B cell (primary cell): Measurements from ENCODE around the gene GPR137. TPM values are rescaled to one million over a fixed set of nuclear protein-coding genes. Genes with fewer than 3 reads are reported as not detected.

ENCODE experiments used
- ATAC-seq: fragments of 200-7000 bp; cut with Tn5 transposase; one replicate; pipeline ENCODE4 v1.10.0; 2021; ENCODE audit warnings: low read depth, mild to moderate bottlenecking, moderate number of reproducible peaks, moderate library complexity
- CTCF ChIA-PET: fragments of 350-600 bp; sonication (Branson Sonifier 250); formaldehyde crosslinking; loops from one replicate; lab custom pipeline; 2021; ENCODE audit warnings: antibody characterized with exemption, inconsistent platforms; lab: Charles Lee
- POLR2A ChIA-PET: fragments of 350-600 bp; sonication (Branson Sonifier 250); formaldehyde crosslinking; loops from one replicate; lab custom pipeline; 2021; ENCODE audit warnings: antibody characterized with exemption; lab: Charles Lee
- DNase-seq: peaks from one replicate; pipeline ENCODE4 v3.0.0; 2013
- H2AFZ ChIP-seq: 2 replicates; pipeline ENCODE4 v1.6.1; 2012; ENCODE audit warnings: mild to moderate bottlenecking, low read depth, low read length; ENCODE audit not compliant: insufficient read depth, poor library complexity, severe bottlenecking
- H3K27ac ChIP-seq, 2 donors: 1 replicate in 1 of 2; 2 replicates in 1 of 2; pipeline ENCODE4 v1.5.1; 2012 to 2013; ENCODE audit warnings: low read length in 2 of 2, mild to moderate bottlenecking in 2 of 2, moderate library complexity in 1 of 2
- H3K27me3 ChIP-seq, 4 experiments: fragments of 200-600 bp in 1 of 4; sonication (generic) in 1 of 4; replicated peaks in 1 of 4; 1 replicate in 2 of 4; 2 replicates in 2 of 4; pipeline versions ENCODE4 v1.6.1 to v1.7.0; 2013 to 2016; ENCODE audit warnings: low read length in 3 of 4, mild to moderate bottlenecking in 2 of 4, mixed read lengths in 1 of 4, moderate library complexity in 1 of 4; ENCODE audit not compliant: insufficient read depth in 4 of 4, control insufficient read depth in 3 of 4; ENCODE audit errors: control extremely low read depth in 1 of 4
- H3K36me3 ChIP-seq, 2 experiments: replicated peaks in 1 of 2; 1 replicate in 1 of 2; 2 replicates in 1 of 2; pipeline versions ENCODE4 v1.6.1 to v1.7.1; 2013; ENCODE audit warnings: low read length in 1 of 2; ENCODE audit not compliant: insufficient read depth in 2 of 2, control insufficient read depth in 1 of 2; ENCODE audit errors: control extremely low read depth in 1 of 2, extremely low read depth in 1 of 2
- H3K4me1 ChIP-seq, 2 donors: fragments of 200-600 bp in 1 of 2; sonication (generic) in 1 of 2; 1 replicate in 1 of 2; 2 replicates in 1 of 2; pipeline versions ENCODE4 v1.5.1 to v1.6.1; 2013 to 2017; ENCODE audit warnings: low read length in 2 of 2; ENCODE audit not compliant: control insufficient read depth in 2 of 2, insufficient read depth in 2 of 2
- H3K4me2 ChIP-seq: replicated peaks from 2 replicates; pipeline ENCODE3; 2012; ENCODE audit warnings: mild to moderate bottlenecking, low read depth, low read length; ENCODE audit not compliant: poor library complexity, severe bottlenecking
- H3K4me3 ChIP-seq, 5 experiments: fragments of 200-600 bp in 1 of 5; sonication (generic) in 1 of 5; 1 replicate in 3 of 5; 2 replicates in 2 of 5; pipeline versions ENCODE4 v1.5.1 to v1.7.0; 2011 to 2016; ENCODE audit warnings: low read length in 4 of 5, mild to moderate bottlenecking in 4 of 5, low read depth in 2 of 5, control low read depth in 1 of 5, moderate library complexity in 1 of 5; ENCODE audit not compliant: insufficient read depth in 1 of 5; ENCODE audit errors: control extremely low read depth in 1 of 5, extremely low read depth in 1 of 5
- H3K79me2 ChIP-seq: fragments of 200-600 bp; sonication (generic); one replicate; pipeline ENCODE4 v1.6.0; 2016; ENCODE audit warnings: low read length; ENCODE audit not compliant: control insufficient read depth, insufficient read depth
- H3K9ac ChIP-seq: fragments of 200-600 bp; sonication (generic); 2 replicates; pipeline ENCODE4 v1.6.1; 2017; ENCODE audit warnings: mild to moderate bottlenecking, low read length, moderate library complexity
- H3K9me3 ChIP-seq, 3 donors: one replicate each; pipeline versions ENCODE4 v1.6.1 to v1.7.1; 2013; ENCODE audit warnings: low read length in 2 of 3; ENCODE audit not compliant: control insufficient read depth in 2 of 3, insufficient read depth in 1 of 3; ENCODE audit errors: control extremely low read depth in 1 of 3
- H4K20me1 ChIP-seq: 2 replicates; pipeline ENCODE4 v1.6.0; 2012; ENCODE audit warnings: mild to moderate bottlenecking, low read length; ENCODE audit not compliant: insufficient read depth, control insufficient read depth, poor library complexity, severe bottlenecking
- H3K27ac Mint-ChIP-seq: one replicate; pipeline ENCODE4 v1.8.0; 2021; ENCODE audit warnings: mixed read lengths
- H3K27me3 Mint-ChIP-seq: one replicate; pipeline ENCODE4 v1.8.0; 2021; ENCODE audit warnings: mixed read lengths
- H3K4me1 Mint-ChIP-seq: one replicate; pipeline ENCODE4 v1.8.0; 2021; ENCODE audit warnings: mixed read lengths
- H3K4me3 Mint-ChIP-seq: one replicate; pipeline ENCODE4 v1.8.0; 2021; ENCODE audit warnings: mixed read lengths
- H3K9me3 Mint-ChIP-seq: one replicate; pipeline ENCODE4 v1.8.0; 2022; ENCODE audit warnings: mixed read lengths; ENCODE audit not compliant: insufficient read depth
- CTCF ChIP-seq: fragments of 200-600 bp; IDR thresholded peaks from one replicate; pipeline ENCODE4 v1.8.0; 2022; ENCODE audit warnings: antibody characterized with exemption, mild to moderate bottlenecking
- EZH2 ChIP-seq: IDR thresholded peaks from 2 replicates; pipeline ENCODE4 v1.6.1; 2012; ENCODE audit warnings: borderline replicate concordance, low read depth, mild to moderate bottlenecking, moderate library complexity, low read length; ENCODE audit not compliant: insufficient read depth, poor library complexity, severe bottlenecking
- WGBS: methylation state at CpG from one replicate; pipeline ENCODE4 v1.1.5; 2013; ENCODE audit warnings: missing lambda C conversion rate; ENCODE audit not compliant: insufficient coverage; 5-methylcytosine and 5-hydroxymethylcytosine counted together
- intact Hi-C: fragments of 100-400 bp; cut with micrococcal nuclease; formaldehyde crosslinking; loops from one replicate; pipeline ENCODE4 v1.10.0; 2022
- polyA plus RNA-seq: library from polyadenylated mRNA; depleted of rRNA; stranded (reverse); fragments of >200 nt; gene quantifications from 2 replicates; pipeline ENCODE4 v1.2.3, GENCODE V29; 2012
- total RNA-seq, 2 donors: library from RNA; stranded (reverse); fragments of 120-200 nt in 1 of 2; gene quantifications; 1 replicate in 1 of 2; 2 replicates in 1 of 2; pipeline versions ENCODE4 v1.2.3 to v1.2.4, GENCODE V29; 2013 to 2022

GPR137 gene
- total and polyA plus RNA-seq, 2 donors (not counting 1 experiment from before 2014, with no cell fraction given) = 49.9 to 66.1 TPM

DNA sequence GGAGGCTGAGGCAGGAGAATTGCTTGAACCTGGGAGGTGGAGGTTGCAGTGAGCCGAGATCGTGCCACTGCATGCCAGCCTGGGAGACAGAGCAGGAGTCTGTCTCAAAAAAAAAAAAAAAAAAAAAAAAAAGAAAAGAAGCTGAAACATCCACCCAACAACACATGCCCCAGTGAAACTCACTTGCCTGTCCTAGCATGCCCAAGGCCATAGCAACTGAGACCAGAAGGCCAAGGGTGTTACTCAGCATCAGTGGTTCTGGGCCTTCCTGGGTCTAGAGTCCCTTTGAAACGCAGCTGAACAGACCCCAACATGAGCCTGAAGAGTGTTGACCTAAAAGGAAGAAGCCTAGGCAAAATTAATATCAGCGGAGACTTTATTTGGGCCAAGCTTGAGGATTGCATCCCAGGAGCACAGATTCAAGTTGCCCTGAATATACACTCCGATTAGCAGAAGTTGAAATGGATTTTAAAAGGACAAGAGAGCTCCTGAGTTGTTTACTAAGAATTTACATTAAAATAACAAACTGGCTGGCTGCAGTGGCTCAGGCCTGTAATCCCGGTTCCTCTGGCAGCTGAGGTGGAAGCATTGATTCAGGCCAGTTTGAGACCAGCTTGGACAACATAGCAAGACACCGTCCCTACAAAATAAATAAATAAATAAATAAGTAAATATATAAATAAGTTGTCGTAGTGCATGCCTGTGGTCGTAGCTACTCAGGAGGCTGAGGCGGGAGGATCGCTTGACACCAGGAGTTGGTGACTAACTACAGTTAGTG lies 39.2 kb downstream of the GPR137 start:
- no peak overlapping the region for H3K27ac Mint-ChIP-seq
- no peaks in the 10 kb centered on the region for H4K20me1 ChIP-seq
- 91% methylated on average over 5 of the region's 11 CpGs for WGBS

More for the DNA sequence above, 39.2 kb downstream of the GPR137 start:
- POLR2A ChIA-PET = no interaction called here
- ATAC-seq = no peak
- Histone ChIP-seq H3K4me2 (no peak overlapping the region), H3K4me1 (no peaks in the 10 kb centered on the region), H3K9me3 (no peaks in the 10 kb centered on the region), H3K27ac (no peak overlapping the region), H3K4me3 (no peak overlapping the region), H3K9ac (no peak overlapping the region), H3K79me2 (no peaks in the 10 kb centered on the region), H2AFZ (no peak overlapping the region), H3K27me3 (no peaks in the 10 kb centered on the region), H3K36me3 (peaks cover 0 to 7% of the 10 kb centered on the region in 2 experiments)
- Mint-ChIP-seq H3K27me3 (no peaks in the 10 kb centered on the region), H3K9me3 (no peaks in the 10 kb centered on the region), H3K4me1 (peaks cover 6% of the 10 kb centered on the region), H3K4me3 (no peak overlapping the region)
- intact Hi-C loops = no loop called here
- TF ChIP-seq EZH2 = no peak
- TF ChIP-seq CTCF = no peak
- no peak for DNase-seq
- CTCF ChIA-PET = interaction anchor here (0.7 to 3.3 kb wide), 5 partner anchors 21 to 364 kb away, joined by 3 to 12 read pairs (median 3); no protein-coding TSS in a partner anchor
